Measurements from ENCODE around the gene CGN. TPM values are rescaled to one million over a fixed set of nuclear protein-coding genes. Genes with fewer than 3 reads are reported as not detected.

CGN gene
- total and polyA plus RNA-seq, 2 donors (not counting 3 experiments of a cell fraction or from before 2014, with no cell fraction given) = 0.32 to 0.73 TPM

DNA sequence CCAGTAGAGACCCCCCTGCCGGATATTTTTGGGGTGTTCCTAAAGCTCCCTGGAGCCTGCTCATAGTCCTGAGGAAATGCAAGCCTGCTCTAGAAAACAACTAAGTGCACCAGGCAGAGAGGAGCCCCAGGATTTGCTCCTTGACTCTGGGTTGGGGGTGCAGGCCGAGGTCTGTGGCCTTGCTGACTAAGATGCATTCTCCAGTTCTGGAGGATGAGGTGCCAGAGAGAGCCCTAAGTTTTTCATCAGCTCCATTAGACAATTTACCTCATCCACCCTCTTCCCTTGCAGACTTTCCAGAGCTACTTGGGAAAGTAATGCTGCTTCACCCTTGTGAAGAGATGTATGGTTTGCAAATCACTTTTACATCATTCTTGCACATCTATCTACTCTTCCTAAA is 38.0 kb downstream of the CGN start:
- intact Hi-C loops (cut with micrococcal nuclease) = no loop called here

More for the DNA sequence above, 38.0 kb downstream of the CGN start:
- DNase-seq (ENCODE audit: low read depth, low spot score) (no peak), FAIRE-seq (no peak)
- Histone ChIP-seq H3K36me3 (ENCODE audit: control insufficient read depth in 2 of 2, extremely low read depth in 1 of 2, insufficient read depth in 2 of 2, low read length in 2 of 2) (no peaks in the 10 kb centered on the region), H3K27me3 (ENCODE audit: control insufficient read depth in 2 of 2, insufficient read depth in 2 of 2, low read length in 2 of 2) (no peaks in the 10 kb centered on the region), H3K9me3 (replicated peaks; ENCODE audit: control insufficient read depth, insufficient read depth, low read length) (no peaks in the 10 kb centered on the region), H3K4me2 (ENCODE audit: insufficient read depth, low read length) (no peak overlapping the region), H3K79me2 (ENCODE audit: control insufficient read depth, insufficient read depth, low read length) (no peaks in the 10 kb centered on the region), H3K27ac (ENCODE audit: insufficient read depth, low read depth, low read length) (no peak overlapping the region), H3K4me3 (replicated peaks in 1 of 3; ENCODE audit: insufficient read depth in 1 of 3, low read depth in 1 of 3, low read length in 3 of 3) (no peak overlapping the region), H3K4me1 (ENCODE audit: control insufficient read depth, extremely low read depth, insufficient read depth, low read length) (peaks cover 11% of the 10 kb centered on the region), H3K9me1 (replicated peaks; ENCODE audit: control insufficient read depth, extremely low read depth, insufficient read depth, low read length) (no peaks in the 10 kb centered on the region), H2AFZ (ENCODE audit: low read depth, low read length) (no peak overlapping the region), H3K9ac (replicated peaks; ENCODE audit: extremely low read depth, insufficient read depth, low read length) (no peak overlapping the region), H4K20me1 (replicated peaks; ENCODE audit: control insufficient read depth, extremely low read depth, insufficient read depth, low read length) (no peaks in the 10 kb centered on the region)
- ChIA-PET POLR2A (no interaction called here), CTCF (interaction anchor here (1.0 to 1.6 kb wide), 3 partner anchors 14 to 36 kb away, joined by 3 to 4 read pairs (median 3); no protein-coding TSS in a partner anchor)
- TF ChIP-seq FOS (IDR thresholded peaks at IDR 0.05; ENCODE audit: borderline replicate concordance, insufficient read depth, low read length) (no peak), EZH2 (IDR thresholded peaks at IDR 0.05; ENCODE audit: borderline replicate concordance, low read depth, low read length, severe bottlenecking) (no peak), GATA2 (IDR thresholded peaks at IDR 0.05; ENCODE audit: insufficient read depth, insufficient read length, low read depth, low read length) (no peak), POLR2A (IDR thresholded peaks at IDR 0.05; ENCODE audit: low read depth, low read length) (no peak), JUN (IDR thresholded peaks at IDR 0.05; ENCODE audit: borderline replicate concordance, insufficient read depth, insufficient read length, low read depth) (no peak), POLR2AphosphoS5 (IDR thresholded peaks at IDR 0.05; ENCODE audit: insufficient read depth, low read depth, low read length) (no peak), MYC (IDR thresholded peaks at IDR 0.05; ENCODE audit: low read depth, low read length) (no peak)
- TF ChIP-seq, protein P1, sequence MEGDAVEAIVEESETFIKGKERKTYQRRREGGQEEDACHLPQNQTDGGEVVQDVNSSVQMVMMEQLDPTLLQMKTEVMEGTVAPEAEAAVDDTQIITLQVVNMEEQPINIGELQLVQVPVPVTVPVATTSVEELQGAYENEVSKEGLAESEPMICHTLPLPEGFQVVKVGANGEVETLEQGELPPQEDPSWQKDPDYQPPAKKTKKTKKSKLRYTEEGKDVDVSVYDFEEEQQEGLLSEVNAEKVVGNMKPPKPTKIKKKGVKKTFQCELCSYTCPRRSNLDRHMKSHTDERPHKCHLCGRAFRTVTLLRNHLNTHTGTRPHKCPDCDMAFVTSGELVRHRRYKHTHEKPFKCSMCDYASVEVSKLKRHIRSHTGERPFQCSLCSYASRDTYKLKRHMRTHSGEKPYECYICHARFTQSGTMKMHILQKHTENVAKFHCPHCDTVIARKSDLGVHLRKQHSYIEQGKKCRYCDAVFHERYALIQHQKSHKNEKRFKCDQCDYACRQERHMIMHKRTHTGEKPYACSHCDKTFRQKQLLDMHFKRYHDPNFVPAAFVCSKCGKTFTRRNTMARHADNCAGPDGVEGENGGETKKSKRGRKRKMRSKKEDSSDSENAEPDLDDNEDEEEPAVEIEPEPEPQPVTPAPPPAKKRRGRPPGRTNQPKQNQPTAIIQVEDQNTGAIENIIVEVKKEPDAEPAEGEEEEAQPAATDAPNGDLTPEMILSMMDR (IDR thresholded peaks at IDR 0.05; ENCODE audit: extremely low read depth in 1 of 2, insufficient read depth in 1 of 2, low read depth in 1 of 2, low read length in 2 of 2) = no peak
- TF ChIP-seq, protein P2, sequence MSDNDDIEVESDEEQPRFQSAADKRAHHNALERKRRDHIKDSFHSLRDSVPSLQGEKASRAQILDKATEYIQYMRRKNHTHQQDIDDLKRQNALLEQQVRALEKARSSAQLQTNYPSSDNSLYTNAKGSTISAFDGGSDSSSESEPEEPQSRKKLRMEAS (IDR thresholded peaks at IDR 0.05; ENCODE audit: insufficient read depth, insufficient read length) = no peak
- no TSS peak for BruUV-seq (replicated peaks)
- dilution Hi-C loops (cut with MboI; ENCODE audit: extremely low pct_ligation_motif_present, low sequenced_read_pairs) = no loop called here
